DOHH2 (cell line): ENCODE results near the gene GMEB1.

ENCODE experiments used
- EZH2phosphoT487 ChIP-seq: fragments of 200-600 bp; sonication (generic); IDR thresholded peaks from 2 replicates; pipeline ENCODE4 v1.6.1; 2017; ENCODE audit warnings: borderline replicate concordance, mild to moderate bottlenecking, antibody characterized with exemption, low read length, moderate library complexity, mixed read lengths
- TF ChIP-seq, protein P1 (sequence below): fragments of 200-600 bp; sonication (generic); IDR thresholded peaks from one replicate; pipeline ENCODE4 v1.5.1; 2014; ENCODE audit warnings: antibody characterized with exemption, mild to moderate bottlenecking, low read depth, low read length; ENCODE audit not compliant: poor library complexity, severe bottlenecking

DNA sequence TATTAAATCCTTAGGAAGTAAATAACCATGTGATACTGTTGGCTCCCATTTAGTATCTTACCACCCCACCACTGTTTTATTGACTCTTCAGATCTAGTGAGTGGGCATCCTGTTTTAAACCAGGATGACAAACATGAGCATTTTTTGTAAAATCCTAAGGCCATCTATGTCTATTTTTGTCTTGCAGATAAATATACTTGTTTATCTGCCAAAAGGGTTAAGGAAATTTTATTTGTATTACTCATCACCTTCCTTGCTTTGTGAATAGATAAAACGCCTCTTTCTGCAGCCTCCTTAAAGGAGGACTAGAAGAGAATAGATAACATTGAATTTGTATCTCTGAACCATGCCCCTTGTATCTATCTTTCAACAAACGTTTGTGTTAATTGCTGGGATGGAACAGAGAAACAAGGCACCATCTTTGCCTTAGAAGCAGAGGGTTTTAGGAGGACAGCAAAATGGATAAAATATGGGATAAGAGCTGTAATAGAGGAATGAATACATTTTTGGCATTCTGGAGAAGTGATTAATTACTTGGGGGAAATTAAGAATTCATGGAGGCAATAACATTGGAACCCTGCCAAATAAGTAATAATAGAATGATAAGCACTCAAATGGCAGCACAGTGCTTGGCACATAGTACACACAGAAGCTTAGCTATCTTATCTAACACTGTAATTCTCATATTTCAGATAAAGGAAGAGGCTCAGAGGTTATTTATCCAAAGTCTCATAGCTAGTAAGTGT lies 82.9 kb downstream of the GMEB1 start:
- TF ChIP-seq, protein P1, sequence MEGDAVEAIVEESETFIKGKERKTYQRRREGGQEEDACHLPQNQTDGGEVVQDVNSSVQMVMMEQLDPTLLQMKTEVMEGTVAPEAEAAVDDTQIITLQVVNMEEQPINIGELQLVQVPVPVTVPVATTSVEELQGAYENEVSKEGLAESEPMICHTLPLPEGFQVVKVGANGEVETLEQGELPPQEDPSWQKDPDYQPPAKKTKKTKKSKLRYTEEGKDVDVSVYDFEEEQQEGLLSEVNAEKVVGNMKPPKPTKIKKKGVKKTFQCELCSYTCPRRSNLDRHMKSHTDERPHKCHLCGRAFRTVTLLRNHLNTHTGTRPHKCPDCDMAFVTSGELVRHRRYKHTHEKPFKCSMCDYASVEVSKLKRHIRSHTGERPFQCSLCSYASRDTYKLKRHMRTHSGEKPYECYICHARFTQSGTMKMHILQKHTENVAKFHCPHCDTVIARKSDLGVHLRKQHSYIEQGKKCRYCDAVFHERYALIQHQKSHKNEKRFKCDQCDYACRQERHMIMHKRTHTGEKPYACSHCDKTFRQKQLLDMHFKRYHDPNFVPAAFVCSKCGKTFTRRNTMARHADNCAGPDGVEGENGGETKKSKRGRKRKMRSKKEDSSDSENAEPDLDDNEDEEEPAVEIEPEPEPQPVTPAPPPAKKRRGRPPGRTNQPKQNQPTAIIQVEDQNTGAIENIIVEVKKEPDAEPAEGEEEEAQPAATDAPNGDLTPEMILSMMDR = no peak
- TF ChIP-seq EZH2phosphoT487 = no peak
